WTC11 (cell line): Measurements from ENCODE around the gene CLDN5. TPM values are rescaled to one million over a fixed set of nuclear protein-coding genes. Genes with fewer than 3 reads are reported as not detected.

Experiments used
- ATAC-seq: fragments of 200-7000 bp; cut with Tn5 transposase; 2 replicates; pipeline ENCODE4 v1.10.0; 2021; ENCODE audit warnings: mild to moderate bottlenecking, moderate library complexity
- Bru-seq: library from RNA; stranded (reverse); fragments of 400-500 nt; gene quantifications from one replicate; lab custom pipeline; 2021; lab: Mats Ljungman, UMichigan
- CTCF ChIA-PET: fragments of 300-600 bp; sonication (Branson Sonifier 250); formaldehyde crosslinking; loops from one replicate; lab custom pipeline; 2021; ENCODE audit warnings: antibody characterized with exemption; lab: Charles Lee
- POLR2A ChIA-PET: fragments of 350-600 bp; sonication (Branson Sonifier 250); formaldehyde crosslinking; loops from one replicate; lab custom pipeline; 2021; ENCODE audit warnings: antibody characterized with exemption; lab: Charles Lee
- DNase-seq: peaks from one replicate; pipeline ENCODE4 v3.0.0; 2021; ENCODE audit warnings: low spot score
- H3K27ac Mint-ChIP-seq: 2 replicates; pipeline ENCODE4 v1.8.0; 2021; ENCODE audit warnings: mixed read lengths
- H3K27me3 Mint-ChIP-seq: 2 replicates; pipeline ENCODE4 v1.8.0; 2021; ENCODE audit warnings: low read depth, mild to moderate bottlenecking, moderate library complexity, mixed read lengths
- H3K36me3 Mint-ChIP-seq: 2 replicates; pipeline ENCODE4 v1.8.0; 2021; ENCODE audit warnings: mixed read lengths
- H3K4me1 Mint-ChIP-seq: 2 replicates; pipeline ENCODE4 v1.8.0; 2022; ENCODE audit warnings: mixed read lengths
- H3K4me3 Mint-ChIP-seq: 2 replicates; pipeline ENCODE4 v1.8.0; 2021; ENCODE audit warnings: mild to moderate bottlenecking, moderate library complexity, mixed read lengths
- H3K9me3 Mint-ChIP-seq: 2 replicates; pipeline ENCODE4 v1.8.0; 2021; ENCODE audit warnings: mixed read lengths
- ARID4B ChIP-seq: sonication (generic); formaldehyde crosslinking; IDR thresholded peaks from 2 replicates; pipeline ENCODE4 v1.8.0; 2023; ENCODE audit warnings: missing genetic modification reagents, mild to moderate bottlenecking, borderline replicate concordance
- ATF1 ChIP-seq: sonication (generic); formaldehyde crosslinking; IDR thresholded peaks from 2 replicates; pipeline ENCODE4 v1.8.1; 2023; ENCODE audit warnings: mild to moderate bottlenecking, moderate library complexity, missing genetic modification reagents
- CDX4 ChIP-seq: fragments of 250-450 bp; sonication (Bioruptor Pico); IDR thresholded peaks from 2 replicates; pipeline ENCODE4 v1.9.0; 2021; ENCODE audit warnings: moderate library complexity, mild to moderate bottlenecking, inconsistent platforms, borderline replicate concordance
- EMX1 ChIP-seq: fragments of 250-450 bp; sonication (Bioruptor Pico); IDR thresholded peaks from 2 replicates; pipeline ENCODE4 v1.8.0; 2021; ENCODE audit warnings: mild to moderate bottlenecking
- FOXK1 ChIP-seq: sonication (generic); formaldehyde crosslinking; IDR thresholded peaks from 2 replicates; pipeline ENCODE4 v1.8.0; 2022; ENCODE audit warnings: mild to moderate bottlenecking, moderate library complexity, missing genetic modification reagents
- HMGA2 ChIP-seq: fragments of 250-450 bp; sonication (Bioruptor Pico); IDR thresholded peaks from 2 replicates; pipeline ENCODE4 v1.4.0; 2021; ENCODE audit warnings: mild to moderate bottlenecking, moderate library complexity
- NFATC4 ChIP-seq: fragments of 250-450 bp; sonication (Bioruptor Pico); IDR thresholded peaks from 2 replicates; pipeline ENCODE4 v1.9.0; 2021; ENCODE audit warnings: mild to moderate bottlenecking
- NFYB ChIP-seq: sonication (generic); formaldehyde crosslinking; conservative IDR thresholded peaks from 2 replicates; pipeline ENCODE4 v1.8.0; 2022; ENCODE audit warnings: low read depth, missing genetic modification reagents
- RELA ChIP-seq: sonication (generic); formaldehyde crosslinking; IDR thresholded peaks from 2 replicates; pipeline ENCODE4 v1.8.1; 2022; ENCODE audit warnings: missing genetic modification reagents, mild to moderate bottlenecking, borderline replicate concordance
- SP1 ChIP-seq: sonication (generic); formaldehyde crosslinking; conservative IDR thresholded peaks from 2 replicates; pipeline ENCODE4 v1.8.1; 2022; ENCODE audit warnings: missing genetic modification reagents
- TEAD4 ChIP-seq: sonication (generic); formaldehyde crosslinking; IDR thresholded peaks from 2 replicates; pipeline ENCODE4 v1.8.0; 2022; ENCODE audit warnings: mild to moderate bottlenecking, missing genetic modification reagents
- USF2 ChIP-seq: sonication (generic); formaldehyde crosslinking; IDR thresholded peaks from 2 replicates; pipeline ENCODE4 v1.8.1; 2023; ENCODE audit warnings: mild to moderate bottlenecking, missing genetic modification reagents, moderate library complexity
- ZNF121 ChIP-seq: sonication (generic); formaldehyde crosslinking; IDR thresholded peaks from 2 replicates; pipeline ENCODE4 v1.8.0; 2023; ENCODE audit warnings: missing genetic modification reagents
- ZNF317 ChIP-seq: sonication (generic); formaldehyde crosslinking; IDR thresholded peaks from 2 replicates; pipeline ENCODE4 v1.8.1; 2023; ENCODE audit warnings: low read depth, mild to moderate bottlenecking, moderate library complexity, missing genetic modification reagents, borderline replicate concordance
- ZNF423 ChIP-seq: fragments of 250-450 bp; sonication (Bioruptor Pico); IDR thresholded peaks from 2 replicates; pipeline ENCODE4 v2.1.2; 2022; ENCODE audit warnings: mild to moderate bottlenecking, moderate library complexity
- ZNF425 ChIP-seq: fragments of 250-450 bp; sonication (Bioruptor Pico); conservative IDR thresholded peaks from 2 replicates; pipeline ENCODE4 v1.9.0; 2021; ENCODE audit warnings: mild to moderate bottlenecking
- long read RNA-seq, 3 experiments: library from RNA in 1 of 3; library from capped mRNA in 1 of 3; library from polyadenylated mRNA in 1 of 3; unstranded in 2 of 3; stranded (forward) in 1 of 3; transcript quantifications; one replicate each; pipeline ENCODE4 v2.0.0, GENCODE V29; 2021
- total RNA-seq: library from RNA; stranded (reverse); gene quantifications from 3 replicates; pipeline ENCODE4 v1.2.3, GENCODE V29; 2021

The CLDN5 gene
- total RNA-seq (1.0 to 1.9 TPM (median 1.5 TPM) in 3 replicates), Bru-seq, nascent RNA (percentile 8 among the genes with signal in this experiment)
- long read RNA-seq, experiment 1, transcript CLDN5-201 (1 exons, 2,357 nt), result major isoform, 5 of 5 reads
- long read RNA-seq, experiment 1, partial matches to known transcripts, result 0 of 5 reads
- long read RNA-seq, experiment 1, other reads (novel, unspliced or antisense), result 0 of 5 reads
- long read RNA-seq, experiment 2, result 0 reads
- long read RNA-seq, experiment 3, result 0 reads

GRCh38 chr22:19524170-19525115, at the start of gene CLDN5:
Gene CLDN5, minus strand, starts transcription at chr22:19524410. Its CDS starts 155 bp downstream, at chr22:19524255.
- peaks cover 52% of the 10 kb centered on the region for H3K27me3 Mint-ChIP-seq
- H3K27ac Mint-ChIP-seq, result no peak within 1 kb of the TSS

GRCh38 chr22:19571995-19572394, 47.8 kb upstream of the CLDN5 start:
- no peak overlapping the region for H3K27ac Mint-ChIP-seq
- H3K4me3 Mint-ChIP-seq, result no peak overlapping the region
- H3K4me1 Mint-ChIP-seq, result peaks cover 8% of the 10 kb centered on the region
- ATAC-seq, result no peak
- TF ChIP-seq EMX1 (CRISPR knock-in tag) (no peak), ZNF425 (CRISPR knock-in tag) (no peak), HMGA2 (CRISPR knock-in tag) (no peak), TEAD4 (CRISPR knock-in tag) (no peak), ZNF317 (CRISPR knock-in tag) (no peak), ZNF121 (no peak), ATF1 (CRISPR knock-in tag) (no peak), CDX4 (CRISPR knock-in tag) (no peak)
- no peaks in the 10 kb centered on the region for H3K27me3 Mint-ChIP-seq
- ChIA-PET POLR2A (no interaction called here), CTCF (interaction anchor here (1.0 to 3.0 kb wide), 6 partner anchors 13 to 76 kb away, joined by 3 to 10 read pairs (median 4); no protein-coding TSS in a partner anchor)
- H3K36me3 Mint-ChIP-seq, result no peaks in the 10 kb centered on the region
- no peak for DNase-seq
- no peaks in the 10 kb centered on the region for H3K9me3 Mint-ChIP-seq

More at GRCh38 chr22:19524170-19525115, at the start of gene CLDN5:
- DNase-seq (peak; percentile 72), ATAC-seq (peak; percentile 60)
- no peaks in the 10 kb centered on the region for H3K36me3 Mint-ChIP-seq
- ChIA-PET CTCF (interaction anchor here (1.0 to 5.0 kb wide), 8 partner anchors 28 to 307 kb away, joined by 3 to 49 read pairs (median 5); no protein-coding TSS in a partner anchor), POLR2A (interaction anchor here (1.3 kb wide), 1 partner anchor 21 kb away, joined by 5 read pairs; no protein-coding TSS in a partner anchor)
- H3K4me3 Mint-ChIP-seq, result peak within 1 kb of the TSS; percentile 76
- H3K4me1 Mint-ChIP-seq, result peaks cover 11% of the 10 kb centered on the region
- TF ChIP-seq NFYB (CRISPR knock-in tag) (peak; percentile 66), ZNF423 (CRISPR knock-in tag) (peak; percentile 44), FOXK1 (CRISPR knock-in tag) (peak; percentile 53; the same call in 1 of the 2 replicates), USF2 (no peak), SP1 (CRISPR knock-in tag) (0 out of 2 replicates have a peak, but pooled peaks have one; percentile 37), ARID4B (no peak), RELA (CRISPR knock-in tag) (no peak), ATF1 (CRISPR knock-in tag) (0 out of 2 replicates have a peak, but pooled peaks have one; percentile 55), NFATC4 (no peak)
- H3K9me3 Mint-ChIP-seq, result no peaks in the 10 kb centered on the region
